Central memory CD8-positive, alpha-beta T cell (primary cell): ENCODE results near the gene DUSP23.
A peak's percentile ranks its signal among the peaks of the same experiment; 100 is the strongest.

Experiments used
- ATAC-seq: fragments of 150-1000 bp; cut with Tn5 transposase; replicated peaks from 2 replicates; pipeline ENCODE4 v1.10.0; 2022; ENCODE audit warnings: mild to moderate bottlenecking, moderate FRiP score, moderate number of reproducible peaks; ENCODE audit not compliant: poor library complexity, severe bottlenecking; ENCODE audit errors: extremely low read depth
- DNase-seq, 2 donors: peaks; one replicate each; pipeline ENCODE4 v3.0.0; 2021; ENCODE audit warnings: low spot score in 2 of 2
- H3K27ac Mint-ChIP-seq: one replicate; pipeline ENCODE4 v1.8.0; 2022; ENCODE audit warnings: low read depth, mild to moderate bottlenecking, moderate library complexity, mixed read lengths
- H3K27me3 Mint-ChIP-seq: one replicate; pipeline ENCODE4 v1.8.0; 2022; ENCODE audit warnings: mixed read lengths
- H3K36me3 Mint-ChIP-seq: one replicate; pipeline ENCODE4 v1.8.0; 2022; ENCODE audit warnings: mild to moderate bottlenecking, moderate library complexity, mixed read lengths; ENCODE audit not compliant: insufficient read depth
- H3K4me1 Mint-ChIP-seq: one replicate; pipeline ENCODE4 v1.8.0; 2022; ENCODE audit warnings: mixed read lengths
- H3K4me3 Mint-ChIP-seq: one replicate; pipeline ENCODE4 v1.8.0; 2022; ENCODE audit warnings: mild to moderate bottlenecking, moderate library complexity, mixed read lengths
- H3K9me3 Mint-ChIP-seq: one replicate; pipeline ENCODE4 v1.8.0; 2022; ENCODE audit warnings: mixed read lengths

The DUSP23 gene

GRCh38 chr1:159780583-159781582 is at the start of gene DUSP23:
Gene DUSP23 (plus strand): TSS chr1:159780962. CDS start chr1:159781101, 139 bp downstream.
- Mint-ChIP-seq H3K36me3 (no peaks in the 10 kb centered on the region), H3K27ac (peak within 1 kb of the TSS; percentile 51), H3K4me1 (peaks cover 32% of the 10 kb centered on the region)

DNA sequence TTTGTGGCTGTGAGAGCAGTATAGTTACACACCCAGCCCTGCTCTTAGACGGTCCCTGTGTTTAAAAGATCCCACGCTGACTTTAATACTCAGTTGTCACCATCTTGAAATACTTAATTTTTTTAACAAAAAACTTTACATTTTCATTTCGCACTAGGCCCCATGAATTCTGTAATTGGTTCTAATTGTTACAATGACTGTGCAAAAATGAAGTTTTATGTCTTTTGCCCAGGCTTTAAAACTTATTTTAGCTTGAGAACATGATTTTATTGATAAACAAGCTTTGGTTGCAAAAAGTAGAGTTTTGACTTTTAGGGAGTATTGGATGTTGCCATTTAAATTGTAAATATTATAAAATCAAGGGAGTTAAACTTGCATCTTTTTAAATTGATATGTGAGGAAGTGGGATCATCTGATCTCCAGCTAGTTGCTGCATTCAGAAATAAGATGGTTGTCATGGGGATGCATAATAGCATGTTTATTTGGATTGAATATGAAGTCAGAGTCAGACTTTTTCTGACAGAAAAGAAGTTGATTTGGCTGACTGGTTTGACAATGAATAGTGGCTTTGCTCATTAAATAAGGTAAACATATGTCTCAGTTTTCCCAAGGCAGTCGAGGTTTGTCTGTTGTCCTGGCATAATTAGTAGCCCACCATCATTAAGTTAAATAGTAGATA is 43.4 kb upstream of the DUSP23 start:
- H3K4me3 Mint-ChIP-seq, result no peak overlapping the region
- peaks cover 35% of the 10 kb centered on the region for H3K27me3 Mint-ChIP-seq
- H3K9me3 Mint-ChIP-seq, result no peaks in the 10 kb centered on the region
- DNase-seq (no peak), ATAC-seq (no peak)
- H3K27ac Mint-ChIP-seq, result no peak overlapping the region
- no peaks in the 10 kb centered on the region for H3K36me3 Mint-ChIP-seq
- H3K4me1 Mint-ChIP-seq, result no peaks in the 10 kb centered on the region

More at GRCh38 chr1:159780583-159781582, at the start of gene DUSP23:
- Mint-ChIP-seq H3K9me3 (no peaks in the 10 kb centered on the region), H3K4me3 (peak within 1 kb of the TSS; percentile 66), H3K27me3 (no peaks in the 10 kb centered on the region)
- DNase-seq (peak; percentile 94), ATAC-seq (peak; percentile 99)

- peaks cover 40% of the 10 kb centered on the region for H3K27me3 Mint-ChIP-seq
- H3K36me3 Mint-ChIP-seq, result peaks cover 2% of the 10 kb centered on the region
- H3K27ac Mint-ChIP-seq, result no peak overlapping the region
- H3K9me3 Mint-ChIP-seq, result no peaks in the 10 kb centered on the region
- H3K4me3 Mint-ChIP-seq, result no peak overlapping the region
- ATAC-seq (no peak), DNase-seq (no peak)
- H3K4me1 Mint-ChIP-seq, result no peaks in the 10 kb centered on the region
Observed at GRCh38 chr1:159743651-159744410, 36.9 kb upstream of the DUSP23 start.

DNA sequence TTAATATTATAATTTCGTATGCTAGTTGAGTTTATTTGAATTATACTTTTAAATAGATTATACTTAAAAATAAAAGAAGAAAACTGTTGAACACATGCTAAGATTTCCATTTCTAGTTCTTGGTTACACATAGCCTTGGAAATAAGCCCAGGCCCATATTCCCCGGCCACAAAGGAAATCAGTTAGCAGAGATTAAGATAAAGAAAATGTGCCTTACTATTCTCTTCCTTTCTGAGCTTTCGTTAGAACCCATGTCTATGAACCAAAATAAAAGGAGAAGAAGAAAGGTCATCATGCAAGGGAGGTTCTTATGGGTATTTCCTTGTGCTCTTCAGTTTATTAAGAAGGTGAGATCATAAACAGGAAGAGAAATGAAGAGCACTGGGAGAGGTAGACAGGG is 34.1 kb upstream of the DUSP23 start:
- ATAC-seq, result no peak
- Mint-ChIP-seq H3K4me1 (no peaks in the 10 kb centered on the region), H3K36me3 (peaks cover 2% of the 10 kb centered on the region), H3K9me3 (no peaks in the 10 kb centered on the region), H3K4me3 (no peak overlapping the region), H3K27ac (no peak overlapping the region), H3K27me3 (peaks cover 31% of the 10 kb centered on the region)
- no peak for DNase-seq

- Mint-ChIP-seq H3K4me1 (no peaks in the 10 kb centered on the region), H3K36me3 (peaks cover 2% of the 10 kb centered on the region), H3K4me3 (no peak overlapping the region), H3K27ac (no peak overlapping the region), H3K9me3 (no peaks in the 10 kb centered on the region), H3K27me3 (peaks cover 19% of the 10 kb centered on the region)
- no peak for ATAC-seq
- DNase-seq, result no peak
Observed at GRCh38 chr1:159748370-159748769, 32.4 kb upstream of the DUSP23 start.

- no peak overlapping the region for H3K4me3 Mint-ChIP-seq
- peaks cover 13% of the 10 kb centered on the region for H3K27me3 Mint-ChIP-seq
- no peaks in the 10 kb centered on the region for H3K4me1 Mint-ChIP-seq
- no peak for ATAC-seq
- no peak for DNase-seq
- no peaks in the 10 kb centered on the region for H3K9me3 Mint-ChIP-seq
- peaks cover 2% of the 10 kb centered on the region for H3K36me3 Mint-ChIP-seq
- H3K27ac Mint-ChIP-seq, result no peak overlapping the region
Observed at GRCh38 chr1:159749630-159750029, 31.1 kb upstream of the DUSP23 start.

DNA sequence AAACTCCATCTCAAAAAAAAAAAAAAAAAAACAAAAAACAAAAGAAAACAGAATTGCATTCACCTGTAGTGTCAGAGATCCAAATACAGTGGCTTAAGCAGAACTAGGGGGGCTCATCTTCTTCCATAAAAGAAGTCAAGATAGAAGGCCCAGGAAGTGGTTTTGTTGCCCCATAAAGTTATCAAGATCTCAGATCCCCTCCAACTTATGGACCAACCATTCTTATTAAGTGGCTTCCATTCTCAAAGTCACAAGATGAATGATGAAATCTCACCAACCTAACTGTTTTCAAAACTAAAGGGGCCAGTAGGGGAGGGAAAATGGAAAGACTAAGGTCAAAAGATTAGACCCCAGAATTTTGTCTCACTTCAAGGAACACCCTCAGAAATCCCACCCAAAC is 30.1 kb upstream of the DUSP23 start:
- ATAC-seq (no peak), DNase-seq (no peak)
- Mint-ChIP-seq H3K9me3 (no peaks in the 10 kb centered on the region), H3K27me3 (peaks cover 12% of the 10 kb centered on the region), H3K36me3 (peaks cover 2% of the 10 kb centered on the region), H3K4me1 (no peaks in the 10 kb centered on the region), H3K4me3 (no peak overlapping the region), H3K27ac (no peak overlapping the region)

- H3K27me3 Mint-ChIP-seq, result peaks cover 12% of the 10 kb centered on the region
- peaks cover 2% of the 10 kb centered on the region for H3K36me3 Mint-ChIP-seq
- H3K9me3 Mint-ChIP-seq, result no peaks in the 10 kb centered on the region
- no peak overlapping the region for H3K27ac Mint-ChIP-seq
- H3K4me1 Mint-ChIP-seq, result no peaks in the 10 kb centered on the region
- no peak overlapping the region for H3K4me3 Mint-ChIP-seq
- ATAC-seq (no peak), DNase-seq (no peak)
Observed at GRCh38 chr1:159751031-159751430, 29.7 kb upstream of the DUSP23 start.

- H3K9me3 Mint-ChIP-seq, result no peaks in the 10 kb centered on the region
- H3K36me3 Mint-ChIP-seq, result peaks cover 2% of the 10 kb centered on the region
- no peak for DNase-seq
- peaks cover 12% of the 10 kb centered on the region for H3K27me3 Mint-ChIP-seq
- no peak overlapping the region for H3K4me3 Mint-ChIP-seq
- H3K27ac Mint-ChIP-seq, result no peak overlapping the region
- no peaks in the 10 kb centered on the region for H3K4me1 Mint-ChIP-seq
- ATAC-seq, result no peak
Observed at GRCh38 chr1:159752135-159752580, 28.6 kb upstream of the DUSP23 start.

DNA sequence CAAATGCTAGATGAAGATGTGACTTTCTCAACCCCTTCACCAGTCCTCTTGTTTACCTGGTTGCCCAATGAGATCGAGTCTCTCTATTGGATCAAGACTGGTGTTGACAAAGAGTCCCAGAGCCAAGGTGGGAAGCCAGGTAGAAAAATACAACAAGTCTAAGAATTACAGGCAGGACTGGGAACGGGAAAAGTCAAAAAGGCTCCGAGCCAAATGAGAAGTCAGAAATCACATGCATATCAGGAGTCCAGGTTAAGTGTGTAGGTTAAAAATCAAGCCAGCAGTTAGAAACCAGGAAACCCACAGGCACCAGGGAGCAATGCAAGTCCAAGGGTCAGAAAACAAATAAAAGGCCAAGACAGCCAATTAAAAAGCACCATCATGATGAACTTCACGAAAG is 27.4 kb upstream of the DUSP23 start:
- Mint-ChIP-seq H3K27ac (no peak overlapping the region), H3K27me3 (peaks cover 12% of the 10 kb centered on the region), H3K4me3 (no peak overlapping the region), H3K36me3 (peaks cover 2% of the 10 kb centered on the region), H3K4me1 (no peaks in the 10 kb centered on the region), H3K9me3 (no peaks in the 10 kb centered on the region)
- ATAC-seq, result no peak
- DNase-seq, result no peak

DNA sequence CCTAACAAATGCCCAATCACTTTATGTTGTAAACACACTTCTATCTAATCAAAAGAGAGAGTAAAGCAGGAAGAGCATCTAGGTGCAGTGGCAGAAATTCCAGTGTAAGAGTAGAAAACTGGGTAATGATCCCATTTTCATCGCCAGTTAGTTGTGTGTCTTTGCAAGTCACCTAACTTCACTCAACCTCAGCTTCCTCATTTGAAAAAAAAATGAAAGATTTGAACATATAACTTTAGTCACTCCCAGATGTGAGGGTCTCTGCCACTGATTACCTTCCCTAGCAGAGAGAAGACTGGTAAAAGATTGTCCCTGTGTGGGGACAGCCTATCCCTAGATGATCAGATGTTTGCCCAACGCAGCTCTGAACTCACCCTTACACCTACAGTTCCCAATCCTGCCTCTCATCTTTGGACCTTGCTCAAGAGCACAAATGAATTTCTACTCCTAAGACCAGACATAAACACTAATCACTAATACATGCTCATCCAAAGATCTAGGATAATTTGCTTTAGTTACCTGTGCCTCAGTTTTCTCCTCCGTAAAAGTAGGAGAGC is 25.2 kb upstream of the DUSP23 start:
- Mint-ChIP-seq H3K9me3 (no peaks in the 10 kb centered on the region), H3K4me1 (no peaks in the 10 kb centered on the region), H3K36me3 (no peaks in the 10 kb centered on the region), H3K27me3 (peaks cover 12% of the 10 kb centered on the region), H3K4me3 (no peak overlapping the region), H3K27ac (no peak overlapping the region)
- ATAC-seq (no peak), DNase-seq (no peak)

DNA sequence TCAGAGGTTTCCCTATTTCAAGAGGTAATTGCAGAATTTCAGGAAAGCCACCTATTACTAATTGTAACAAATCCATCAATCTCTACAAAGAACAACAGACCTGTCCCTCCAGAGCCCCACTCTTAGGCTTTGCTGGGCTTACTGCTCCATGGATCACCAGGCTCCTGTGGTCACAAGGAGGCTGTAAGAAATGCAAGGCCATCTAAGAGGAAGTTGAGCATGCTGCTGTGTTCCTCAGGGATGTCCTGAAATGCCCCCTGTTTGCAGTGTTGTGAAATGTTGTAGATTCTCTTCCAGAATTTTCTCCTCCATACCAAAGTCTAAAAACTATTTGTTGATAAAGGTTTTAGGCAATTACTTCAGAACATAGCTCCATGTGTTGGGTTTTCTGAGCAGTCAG is 24.4 kb upstream of the DUSP23 start:
- no peak overlapping the region for H3K27ac Mint-ChIP-seq
- H3K4me3 Mint-ChIP-seq, result no peak overlapping the region
- H3K36me3 Mint-ChIP-seq, result no peaks in the 10 kb centered on the region
- no peaks in the 10 kb centered on the region for H3K4me1 Mint-ChIP-seq
- no peak for ATAC-seq
- peaks cover 21% of the 10 kb centered on the region for H3K27me3 Mint-ChIP-seq
- no peak for DNase-seq
- no peaks in the 10 kb centered on the region for H3K9me3 Mint-ChIP-seq
